ENCODE measurements around the gene DESI1.

Gene DESI1

DNA sequence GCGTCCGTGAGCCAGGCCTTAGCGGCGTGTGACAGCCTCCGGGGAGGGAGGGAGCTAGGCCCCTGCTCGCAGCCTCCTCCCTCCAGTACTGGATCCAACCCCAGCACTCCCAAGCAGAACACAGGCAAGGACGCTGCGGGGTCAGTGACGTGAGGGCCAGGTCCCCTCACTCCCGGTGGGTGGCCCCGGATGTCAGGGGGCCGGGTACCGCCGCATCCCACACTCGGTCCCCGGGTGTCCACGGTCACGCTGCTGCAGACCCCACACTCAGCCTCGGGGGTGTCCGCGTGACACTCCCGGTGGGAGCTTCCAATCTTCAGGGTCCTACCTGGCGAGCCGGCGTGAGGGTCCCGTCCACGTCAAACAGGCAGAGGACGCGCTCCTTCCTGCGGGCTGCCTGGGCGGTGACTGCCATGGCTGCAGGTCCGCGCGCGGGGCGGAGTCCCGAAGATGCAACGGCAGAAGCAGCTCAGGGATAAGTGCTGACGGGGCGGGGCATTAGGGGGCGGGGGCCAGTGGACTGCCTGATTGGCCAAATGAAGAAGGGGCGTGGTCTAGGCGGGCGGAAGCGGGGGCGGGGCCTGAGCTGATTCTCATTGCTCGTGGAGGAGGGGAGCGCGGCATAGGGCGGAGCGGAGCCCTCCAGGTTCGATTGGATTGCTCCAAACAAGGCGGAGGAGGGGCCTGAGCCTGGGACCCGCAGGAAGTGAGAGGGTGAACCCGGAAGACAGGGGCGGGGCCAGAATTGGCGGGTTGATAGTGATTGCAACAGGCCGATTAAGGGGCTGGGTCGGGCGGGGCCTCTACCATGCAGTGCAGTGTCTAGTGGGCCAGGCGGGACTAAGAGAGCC lies 31.2 kb downstream of the DESI1 start, which contains the start of gene PMM1:
PMM1 (minus strand) TSS at position 450 of the 851 bp plus-strand sequence; CDS start at position 415, 35 bp downstream.
- H3K4me3 ChIP-seq, result peak within 1 kb of the TSS; percentile 80 to 88
- DNase-seq, result peak; percentile 100
- no peaks in the 10 kb centered on the region for H3K9me3 ChIP-seq
- peaks cover 0 to 15% (median 4%) of the 10 kb centered on the region in 3 donors for H3K36me3 ChIP-seq
- H3K4me1 ChIP-seq, result peaks cover 0 to 22% (median 11%) of the 10 kb centered on the region in 4 donors
- peak within 1 kb of the TSS; percentile 83 to 88 for H3K27ac ChIP-seq
- intact Hi-C loops (cut with DNase I; ENCODE audit: low total_unique reads), result no loop called here
- no peaks in the 10 kb centered on the region for H3K27me3 ChIP-seq
- no peak for TF ChIP-seq CTCF (IDR thresholded peaks at IDR 0.05)

DNA sequence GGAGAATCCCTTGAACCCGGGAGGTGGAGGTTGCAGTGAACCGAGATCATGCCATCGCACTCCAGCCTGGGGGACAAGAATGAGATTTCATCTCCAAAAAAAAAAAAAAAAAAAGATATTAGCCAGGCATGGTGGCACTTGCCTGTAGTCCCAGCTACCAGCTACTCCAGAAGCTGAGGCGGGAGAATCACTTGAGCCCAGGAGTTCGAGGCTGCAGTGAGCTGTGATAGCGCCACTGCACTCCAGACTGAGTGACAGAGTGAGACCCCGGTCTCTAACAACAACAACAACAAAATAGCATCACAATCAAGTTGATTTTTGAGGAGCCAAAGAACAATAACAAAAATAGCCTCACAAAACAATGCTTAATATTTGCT lies 33.5 kb downstream of the DESI1 start:
- no peak for TF ChIP-seq CTCF (IDR thresholded peaks at IDR 0.05)
- Histone ChIP-seq H3K27ac (no peak overlapping the region), H3K27me3 (no peaks in the 10 kb centered on the region), H3K9me3 (no peaks in the 10 kb centered on the region), H3K4me3 (no peak overlapping the region), H3K4me1 (peaks cover 0 to 22% (median 11%) of the 10 kb centered on the region in 4 donors), H3K36me3 (peaks cover 14 to 38% (median 26%) of the 10 kb centered on the region in 3 donors)
- no peak for DNase-seq
- intact Hi-C loops (cut with DNase I; ENCODE audit: low total_unique reads), result no loop called here

- H3K9me3 ChIP-seq, result no peaks in the 10 kb centered on the region
- TF ChIP-seq CTCF (IDR thresholded peaks at IDR 0.05), result no peak
- no peak for DNase-seq
These were observed 34.9 kb downstream of the DESI1 start for GRCh38 chr22:41585898-41586297.

GRCh38 chr22:41584881-41585280 lies 36.0 kb downstream of the DESI1 start:
- intact Hi-C loops (cut with DNase I; ENCODE audit: low total_unique reads), result no loop called here
- no peak overlapping the region for H3K27ac ChIP-seq
- no peak for DNase-seq

More at GRCh38 chr22:41585898-41586297, 34.9 kb downstream of the DESI1 start:
- no peak overlapping the region for H3K27ac ChIP-seq
- peaks cover 15 to 53% (median 37%) of the 10 kb centered on the region in 3 donors for H3K36me3 ChIP-seq
- intact Hi-C loops (cut with DNase I; ENCODE audit: low total_unique reads), result no loop called here
- H3K27me3 ChIP-seq, result no peaks in the 10 kb centered on the region
- peaks cover 0 to 22% (median 11%) of the 10 kb centered on the region in 4 donors for H3K4me1 ChIP-seq
- H3K4me3 ChIP-seq, result no peak overlapping the region

GRCh38 chr22:41582694-41583093 lies 38.1 kb downstream of the DESI1 start:
- H3K9me3 ChIP-seq, result no peaks in the 10 kb centered on the region
- peaks cover 0 to under 1% (median 0%) of the 10 kb centered on the region in 4 donors for H3K4me1 ChIP-seq
- intact Hi-C loops (cut with DNase I; ENCODE audit: low total_unique reads), result no loop called here
- no peak overlapping the region for H3K4me3 ChIP-seq
- H3K36me3 ChIP-seq, result peaks cover 15 to 85% (median 57%) of the 10 kb centered on the region in 3 donors
- no peaks in the 10 kb centered on the region for H3K27me3 ChIP-seq
- no peak for DNase-seq
- no peak overlapping the region for H3K27ac ChIP-seq
- no peak for TF ChIP-seq CTCF (IDR thresholded peaks at IDR 0.05)

More at GRCh38 chr22:41584881-41585280, 36.0 kb downstream of the DESI1 start:
- no peak for TF ChIP-seq CTCF (IDR thresholded peaks at IDR 0.05)
- H3K4me3 ChIP-seq, result no peak overlapping the region
- no peaks in the 10 kb centered on the region for H3K27me3 ChIP-seq
- H3K4me1 ChIP-seq, result peaks cover 0 to 16% (median 11%) of the 10 kb centered on the region in 4 donors
- peaks cover 15 to 63% (median 44%) of the 10 kb centered on the region in 3 donors for H3K36me3 ChIP-seq
- H3K9me3 ChIP-seq, result no peaks in the 10 kb centered on the region
